WTC11 (cell line): ENCODE results near the gene SSNA1. TPM values are rescaled to one million over a fixed set of nuclear protein-coding genes. Genes with fewer than 3 reads are reported as not detected.

Experiments used
- ATAC-seq: fragments of 200-7000 bp; cut with Tn5 transposase; 2 replicates; pipeline ENCODE4 v1.10.0; 2021; ENCODE audit warnings: mild to moderate bottlenecking, moderate library complexity
- CTCF ChIA-PET: fragments of 300-600 bp; sonication (Branson Sonifier 250); formaldehyde crosslinking; loops from one replicate; lab custom pipeline; 2021; ENCODE audit warnings: antibody characterized with exemption; lab: Charles Lee
- POLR2A ChIA-PET: fragments of 350-600 bp; sonication (Branson Sonifier 250); formaldehyde crosslinking; loops from one replicate; lab custom pipeline; 2021; ENCODE audit warnings: antibody characterized with exemption; lab: Charles Lee
- DNase-seq: peaks from one replicate; pipeline ENCODE4 v3.0.0; 2021; ENCODE audit warnings: low spot score
- H3K27ac Mint-ChIP-seq: 2 replicates; pipeline ENCODE4 v1.8.0; 2021; ENCODE audit warnings: mixed read lengths
- H3K27me3 Mint-ChIP-seq: 2 replicates; pipeline ENCODE4 v1.8.0; 2021; ENCODE audit warnings: low read depth, mild to moderate bottlenecking, moderate library complexity, mixed read lengths
- H3K36me3 Mint-ChIP-seq: 2 replicates; pipeline ENCODE4 v1.8.0; 2021; ENCODE audit warnings: mixed read lengths
- H3K4me1 Mint-ChIP-seq: 2 replicates; pipeline ENCODE4 v1.8.0; 2022; ENCODE audit warnings: mixed read lengths
- H3K4me3 Mint-ChIP-seq: 2 replicates; pipeline ENCODE4 v1.8.0; 2021; ENCODE audit warnings: mild to moderate bottlenecking, moderate library complexity, mixed read lengths
- H3K9me3 Mint-ChIP-seq: 2 replicates; pipeline ENCODE4 v1.8.0; 2021; ENCODE audit warnings: mixed read lengths
- ATF6 ChIP-seq: sonication (generic); formaldehyde crosslinking; IDR thresholded peaks from 2 replicates; pipeline ENCODE4 v1.8.1; 2023; ENCODE audit warnings: mild to moderate bottlenecking, missing genetic modification reagents
- CBFB ChIP-seq: sonication (generic); formaldehyde crosslinking; IDR thresholded peaks from 2 replicates; pipeline ENCODE4 v1.8.1; 2022; ENCODE audit warnings: mild to moderate bottlenecking, low read depth, missing genetic modification reagents
- CDX4 ChIP-seq: fragments of 250-450 bp; sonication (Bioruptor Pico); IDR thresholded peaks from 2 replicates; pipeline ENCODE4 v1.9.0; 2021; ENCODE audit warnings: moderate library complexity, mild to moderate bottlenecking, inconsistent platforms, borderline replicate concordance
- E2F5 ChIP-seq: sonication (generic); formaldehyde crosslinking; IDR thresholded peaks from 2 replicates; pipeline ENCODE4 v1.8.1; 2022; ENCODE audit warnings: mild to moderate bottlenecking, moderate library complexity, missing genetic modification reagents
- ELF4 ChIP-seq: sonication (generic); formaldehyde crosslinking; IDR thresholded peaks from 2 replicates; pipeline ENCODE4 v1.8.1; 2022; ENCODE audit warnings: low read depth, mild to moderate bottlenecking, moderate library complexity, missing genetic modification reagents
- ETV6 ChIP-seq: sonication (generic); formaldehyde crosslinking; IDR thresholded peaks from 2 replicates; pipeline ENCODE4 v1.8.1; 2022; ENCODE audit warnings: mild to moderate bottlenecking, missing genetic modification reagents
- GTF2I ChIP-seq: fragments of 250-450 bp; sonication (Bioruptor Pico); conservative IDR thresholded peaks from 2 replicates; pipeline ENCODE4 v1.4.0; 2021; ENCODE audit warnings: mild to moderate bottlenecking
- HMGA2 ChIP-seq: fragments of 250-450 bp; sonication (Bioruptor Pico); IDR thresholded peaks from 2 replicates; pipeline ENCODE4 v1.4.0; 2021; ENCODE audit warnings: mild to moderate bottlenecking, moderate library complexity
- IRF2 ChIP-seq: sonication (generic); formaldehyde crosslinking; IDR thresholded peaks from 2 replicates; pipeline ENCODE4 v1.8.0; 2022; ENCODE audit warnings: low read depth, missing genetic modification reagents, borderline replicate concordance
- NR1H2 ChIP-seq: sonication (generic); formaldehyde crosslinking; IDR thresholded peaks from 2 replicates; pipeline ENCODE4 v1.9.0; 2021; ENCODE audit warnings: mild to moderate bottlenecking, moderate library complexity, missing genetic modification reagents
- NR3C1 ChIP-seq: sonication (generic); formaldehyde crosslinking; conservative IDR thresholded peaks from 2 replicates; pipeline ENCODE4 v1.8.1; 2023; ENCODE audit warnings: low read depth, mild to moderate bottlenecking, missing genetic modification reagents
- STAT6 ChIP-seq: sonication (generic); formaldehyde crosslinking; conservative IDR thresholded peaks from 2 replicates; pipeline ENCODE4 v1.8.1; 2023; ENCODE audit warnings: mild to moderate bottlenecking, low read depth, missing genetic modification reagents, moderate library complexity
- USF1 ChIP-seq: sonication (generic); formaldehyde crosslinking; IDR thresholded peaks from 2 replicates; pipeline ENCODE4 v1.8.0; 2022; ENCODE audit warnings: mild to moderate bottlenecking, missing genetic modification reagents
- ZNF121 ChIP-seq: sonication (generic); formaldehyde crosslinking; IDR thresholded peaks from 2 replicates; pipeline ENCODE4 v1.8.0; 2023; ENCODE audit warnings: missing genetic modification reagents
- ZNF232 ChIP-seq: sonication (generic); formaldehyde crosslinking; IDR thresholded peaks from 2 replicates; pipeline ENCODE4 v1.8.0; 2022; ENCODE audit warnings: mild to moderate bottlenecking, missing genetic modification reagents
- ZNF263 ChIP-seq: sonication (generic); formaldehyde crosslinking; IDR thresholded peaks from 2 replicates; pipeline ENCODE4 v1.8.1; 2022; ENCODE audit warnings: low read depth, mild to moderate bottlenecking, moderate library complexity, missing genetic modification reagents
- ZNF317 ChIP-seq: sonication (generic); formaldehyde crosslinking; IDR thresholded peaks from 2 replicates; pipeline ENCODE4 v1.8.1; 2023; ENCODE audit warnings: low read depth, mild to moderate bottlenecking, moderate library complexity, missing genetic modification reagents, borderline replicate concordance
- ZNF416 ChIP-seq: fragments of 250-450 bp; sonication (Bioruptor Pico); IDR thresholded peaks from 2 replicates; pipeline ENCODE4 v1.9.0; 2021; ENCODE audit warnings: mild to moderate bottlenecking, inconsistent platforms
- ZNF423 ChIP-seq: fragments of 250-450 bp; sonication (Bioruptor Pico); IDR thresholded peaks from 2 replicates; pipeline ENCODE4 v2.1.2; 2022; ENCODE audit warnings: mild to moderate bottlenecking, moderate library complexity
- total RNA-seq: library from RNA; stranded (reverse); gene quantifications from 3 replicates; pipeline ENCODE4 v1.2.3, GENCODE V29; 2021

Gene SSNA1
- total RNA-seq, 1 experiment from 2014 or later, result 102 TPM

- H3K4me1 Mint-ChIP-seq, result peaks cover 4% of the 10 kb centered on the region; the same call in 1 of the 2 replicates
- no peaks in the 10 kb centered on the region for H3K9me3 Mint-ChIP-seq
- ATAC-seq (no peak), DNase-seq (no peak)
- 0 out of 2 replicates have a peak, but pooled peaks cover 3% of the 10 kb centered on the region for H3K36me3 Mint-ChIP-seq
- ChIA-PET CTCF (interaction anchor here (1.3 to 2.8 kb wide), 3 partner anchors 21 to 40 kb away, joined by 4 to 10 read pairs (median 8); no protein-coding TSS in a partner anchor), POLR2A (no interaction called here)
- TF ChIP-seq IRF2 (CRISPR knock-in tag), result no peak
- no peak for TF ChIP-seq GTF2I (CRISPR knock-in tag)
- TF ChIP-seq HMGA2 (CRISPR knock-in tag), result no peak
- TF ChIP-seq ZNF232, result no peak
- no peak for TF ChIP-seq ZNF121 (CRISPR knock-in tag)
- no peak for TF ChIP-seq NR3C1 (CRISPR knock-in tag)
- no peak for TF ChIP-seq ATF6 (CRISPR knock-in tag)
- TF ChIP-seq ZNF317 (CRISPR knock-in tag), result no peak
- no peak for TF ChIP-seq ZNF423 (CRISPR knock-in tag)
- TF ChIP-seq USF1 (CRISPR knock-in tag), result no peak
- TF ChIP-seq ETV6 (CRISPR knock-in tag), result no peak
- no peak for TF ChIP-seq STAT6 (CRISPR knock-in tag)
- TF ChIP-seq CDX4 (CRISPR knock-in tag), result no peak
- no peak for TF ChIP-seq ZNF263 (CRISPR knock-in tag)
- no peak for TF ChIP-seq CBFB (CRISPR knock-in tag)
- no peak for TF ChIP-seq ELF4 (CRISPR knock-in tag)
- TF ChIP-seq E2F5 (CRISPR knock-in tag), result no peak
- TF ChIP-seq ZNF416, result no peak
- no peak for TF ChIP-seq NR1H2 (CRISPR knock-in tag)
- no peaks in the 10 kb centered on the region for H3K27me3 Mint-ChIP-seq
- no peak overlapping the region for H3K4me3 Mint-ChIP-seq
- no peak overlapping the region for H3K27ac Mint-ChIP-seq
Observed at GRCh38 chr9:137215196-137215986, 26.9 kb downstream of the SSNA1 start.
